ENCODE data around the gene HBA1.
"Not testable (repeated sequence)": the region's sequence is repeated elsewhere in the genome, so short reads cannot be mapped to it uniquely, and the experiment has no call there.

The HBA1 gene

DNA sequence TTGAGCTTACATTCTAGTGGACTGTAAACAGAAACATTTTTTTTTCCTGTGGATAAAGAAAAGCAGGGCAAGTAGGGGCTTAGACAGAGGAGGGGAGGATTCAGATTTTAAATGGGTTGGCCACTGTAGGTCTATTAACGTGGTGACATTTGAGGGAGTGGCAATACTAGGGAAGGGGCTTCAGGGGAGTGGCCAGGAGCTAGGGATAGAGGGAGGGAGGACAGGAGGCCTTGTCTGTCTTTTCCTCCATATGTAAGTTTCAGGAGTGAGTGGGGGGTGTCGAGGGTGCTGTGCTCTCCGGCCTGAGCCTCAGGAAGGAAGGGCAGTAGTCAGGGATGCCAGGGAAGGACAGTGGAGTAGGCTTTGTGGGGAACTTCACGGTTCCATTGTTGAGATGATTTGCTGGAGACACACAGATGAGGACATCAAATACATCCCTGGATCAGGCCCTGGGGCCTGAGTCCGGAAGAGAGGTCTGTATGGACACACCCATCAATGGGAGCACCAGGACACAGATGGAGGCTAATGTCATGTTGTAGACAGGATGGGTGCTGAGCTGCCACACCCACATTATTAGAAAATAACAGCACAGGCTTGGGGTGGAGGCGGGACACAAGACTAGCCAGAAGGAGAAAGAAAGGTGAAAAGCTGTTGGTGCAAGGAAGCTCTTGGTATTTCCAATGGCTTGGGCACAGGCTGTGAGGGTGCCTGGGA lies 17.2 kb upstream of the HBA1 start:
- no peak for DNase-seq (ENCODE audit: low read depth in 3 of 3)

DNA sequence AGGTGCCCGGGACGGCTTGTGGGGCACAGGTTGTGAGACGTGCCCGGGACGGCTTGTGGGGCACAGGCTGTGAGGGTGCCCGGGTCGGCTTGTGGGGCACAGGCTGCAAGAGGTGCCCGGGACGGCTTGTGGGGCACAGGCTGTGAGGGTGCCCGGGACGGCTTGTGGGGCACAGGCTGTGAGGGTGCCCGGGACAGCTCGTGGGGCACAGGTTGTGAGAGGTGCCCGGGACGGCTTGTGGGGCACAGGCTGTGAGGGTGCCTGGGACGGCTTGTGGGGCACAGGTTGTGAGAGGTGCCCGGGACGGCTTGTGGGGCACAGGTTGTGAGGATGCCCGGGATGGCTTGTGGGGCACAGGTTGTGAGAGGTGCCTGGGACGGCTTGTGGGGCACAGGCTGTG lies 16.2 kb upstream of the HBA1 start:
- not testable (repeated sequence) for DNase-seq (ENCODE audit: low read depth in 3 of 3)

DNA sequence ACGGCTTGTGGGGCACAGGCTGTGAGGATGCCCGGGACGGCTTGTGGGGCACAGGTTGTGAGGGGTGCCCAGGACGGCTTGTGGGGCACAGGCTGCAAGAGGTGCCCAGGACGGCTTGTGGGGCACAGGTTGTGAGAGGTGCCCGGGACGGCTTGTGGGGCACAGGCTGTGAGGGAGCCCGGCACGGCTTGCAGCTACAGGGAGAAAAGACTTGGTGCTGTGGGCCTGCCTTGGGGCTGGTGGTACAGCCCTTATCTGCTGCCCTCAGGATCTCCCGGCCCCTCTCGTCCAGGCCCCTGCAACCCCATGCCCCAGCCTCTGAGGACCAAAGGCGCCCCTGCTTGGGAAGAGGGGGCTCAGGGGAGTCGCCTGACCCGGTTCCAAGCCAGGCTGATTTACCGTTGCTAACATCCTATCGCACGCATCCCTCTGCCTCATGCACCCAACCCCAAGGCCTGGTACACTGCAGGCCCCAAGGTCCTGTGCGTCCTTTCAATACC lies 15.7 kb upstream of the HBA1 start:
- DNase-seq (ENCODE audit: low read depth in 3 of 3): no peak

- DNase-seq (ENCODE audit: low read depth in 3 of 3): no peak
Observed at GRCh38 chr16:162271-162991, 14.0 kb upstream of the HBA1 start.

DNA sequence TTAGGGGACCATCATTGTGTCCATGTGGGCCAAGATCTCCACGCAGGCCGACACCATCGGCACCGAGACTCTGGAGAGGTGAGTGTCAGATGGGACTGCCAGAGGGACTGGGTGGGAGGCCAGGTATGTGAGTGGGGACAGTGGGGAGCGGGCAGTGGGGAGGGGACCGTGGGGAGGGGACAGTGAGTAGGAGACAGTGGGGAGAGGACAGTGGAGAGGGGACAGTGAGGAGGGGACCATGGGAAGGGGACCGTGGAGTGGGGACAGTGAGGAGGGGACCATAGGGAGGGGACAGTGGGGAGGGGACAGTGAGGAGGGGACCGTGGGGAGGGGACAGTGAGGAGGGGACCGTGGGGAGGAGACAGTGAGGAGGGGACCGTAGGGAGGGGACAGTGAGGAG lies 13.3 kb upstream of the HBA1 start:
- not testable (repeated sequence) for DNase-seq (ENCODE audit: low read depth in 3 of 3)

DNA sequence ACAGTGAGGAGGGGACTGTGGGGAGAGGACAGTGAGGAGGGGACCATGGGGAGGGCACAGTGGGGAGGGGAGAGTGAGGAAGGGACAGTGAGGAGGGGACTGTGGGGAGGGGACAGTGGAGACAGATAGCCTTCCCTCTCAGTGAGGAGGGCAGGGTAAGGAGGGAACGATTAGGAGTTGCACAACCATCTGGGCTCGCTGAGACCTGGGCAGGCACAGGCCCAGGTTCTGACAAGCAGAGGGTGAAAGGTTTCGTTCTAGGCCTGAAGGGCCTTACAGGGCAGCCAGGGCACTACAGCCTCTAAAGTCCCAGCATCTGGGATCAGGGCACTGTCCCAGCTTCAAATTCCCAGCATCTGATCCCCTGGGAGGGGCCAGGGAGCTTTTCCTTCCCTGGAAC lies 12.8 kb upstream of the HBA1 start:
- DNase-seq (ENCODE audit: low read depth in 3 of 3): not testable (repeated sequence)

GRCh38 chr16:164134-164823 lies 12.2 kb upstream of the HBA1 start:
- not testable (repeated sequence) for DNase-seq (ENCODE audit: low read depth in 3 of 3)

- DNase-seq (ENCODE audit: low read depth in 3 of 3): no peak
Observed at GRCh38 chr16:164827-165538, 11.5 kb upstream of the HBA1 start.

- no peak for DNase-seq (ENCODE audit: low read depth in 3 of 3)
Observed at GRCh38 chr16:165539-166374, 10.7 kb upstream of the HBA1 start, which contains the start of gene HBM. Gene HBM, plus strand, starts transcription at chr16:165978. Its CDS starts 20 bp downstream, at chr16:165998.

DNA sequence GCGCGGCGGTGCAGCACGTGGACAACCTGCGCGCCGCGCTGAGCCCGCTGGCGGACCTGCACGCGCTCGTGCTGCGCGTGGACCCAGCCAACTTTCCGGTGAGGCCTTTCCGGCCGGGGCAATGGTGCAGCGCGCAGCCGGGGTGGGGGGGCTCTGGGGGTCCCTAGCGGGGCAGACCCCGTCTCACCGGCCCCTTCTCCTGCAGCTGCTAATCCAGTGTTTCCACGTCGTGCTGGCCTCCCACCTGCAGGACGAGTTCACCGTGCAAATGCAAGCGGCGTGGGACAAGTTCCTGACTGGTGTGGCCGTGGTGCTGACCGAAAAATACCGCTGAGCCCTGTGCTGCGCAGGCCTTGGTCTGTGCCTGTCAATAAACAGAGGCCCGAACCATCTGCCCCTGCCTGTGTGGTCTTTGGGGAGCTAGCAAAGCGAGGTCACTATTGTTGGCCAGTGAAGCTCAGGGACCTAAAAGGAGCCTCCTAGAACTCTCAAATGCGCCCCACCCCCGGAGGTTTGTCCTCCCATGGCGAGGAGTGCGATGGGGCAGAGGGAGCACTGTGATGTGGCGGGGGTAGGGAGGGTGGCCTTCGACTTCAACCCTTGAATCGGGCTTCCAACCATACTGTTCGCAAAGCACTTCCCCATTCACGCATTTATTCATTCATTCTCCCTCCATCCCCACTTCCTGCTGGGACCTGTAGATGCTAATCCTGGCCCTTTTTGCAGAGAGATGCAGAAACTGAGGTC lies 9.9 kb upstream of the HBA1 start:
- no peak for DNase-seq (ENCODE audit: low read depth in 3 of 3)

- DNase-seq (ENCODE audit: low read depth in 3 of 3): no peak
Observed at GRCh38 chr16:167122-167690, 9.3 kb upstream of the HBA1 start.

- DNase-seq (ENCODE audit: low read depth in 3 of 3): no peak
Observed at GRCh38 chr16:168424-168823, 8.1 kb upstream of the HBA1 start.

- DNase-seq (ENCODE audit: low read depth in 3 of 3): no peak
Observed at GRCh38 chr16:169014-169413, 7.5 kb upstream of the HBA1 start.

- not testable (repeated sequence) for DNase-seq (ENCODE audit: low read depth in 3 of 3)
Observed at GRCh38 chr16:170088-170507, 6.4 kb upstream of the HBA1 start.

DNA sequence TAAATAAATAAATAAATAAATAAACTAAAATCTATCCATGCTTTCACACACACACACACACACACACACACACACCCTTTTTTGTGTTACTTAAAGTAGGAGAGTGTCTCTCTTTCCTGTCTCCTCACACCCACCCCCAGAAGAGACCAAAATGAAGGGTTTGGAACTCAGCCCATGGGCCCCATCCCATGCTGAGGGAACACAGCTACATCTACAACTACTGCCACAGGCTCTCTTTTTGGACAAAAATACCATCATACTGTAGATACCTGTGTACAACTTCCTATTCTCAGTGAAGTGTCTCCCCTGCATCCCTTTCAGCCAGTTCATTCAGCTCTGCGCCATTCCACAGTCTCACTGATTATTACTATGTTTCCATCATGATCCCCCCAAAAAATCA lies 5.7 kb upstream of the HBA1 start:
- DNase-seq (ENCODE audit: low read depth in 3 of 3): no peak

GRCh38 chr16:172374-172941 lies 4.0 kb upstream of the HBA1 start, which contains the start of gene HBA2:
Gene HBA2, plus strand, starts transcription at chr16:172876. Its CDS starts 37 bp downstream, at chr16:172913.
- DNase-seq (ENCODE audit: low read depth in 3 of 3): not testable (repeated sequence)

DNA sequence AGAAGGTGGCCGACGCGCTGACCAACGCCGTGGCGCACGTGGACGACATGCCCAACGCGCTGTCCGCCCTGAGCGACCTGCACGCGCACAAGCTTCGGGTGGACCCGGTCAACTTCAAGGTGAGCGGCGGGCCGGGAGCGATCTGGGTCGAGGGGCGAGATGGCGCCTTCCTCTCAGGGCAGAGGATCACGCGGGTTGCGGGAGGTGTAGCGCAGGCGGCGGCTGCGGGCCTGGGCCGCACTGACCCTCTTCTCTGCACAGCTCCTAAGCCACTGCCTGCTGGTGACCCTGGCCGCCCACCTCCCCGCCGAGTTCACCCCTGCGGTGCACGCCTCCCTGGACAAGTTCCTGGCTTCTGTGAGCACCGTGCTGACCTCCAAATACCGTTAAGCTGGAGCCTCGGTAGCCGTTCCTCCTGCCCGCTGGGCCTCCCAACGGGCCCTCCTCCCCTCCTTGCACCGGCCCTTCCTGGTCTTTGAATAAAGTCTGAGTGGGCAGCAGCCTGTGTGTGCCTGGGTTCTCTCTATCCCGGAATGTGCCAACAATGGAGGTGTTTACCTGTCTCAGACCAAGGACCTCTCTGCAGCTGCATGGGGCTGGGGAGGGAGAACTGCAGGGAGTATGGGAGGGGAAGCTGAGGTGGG lies 3.1 kb upstream of the HBA1 start:
- DNase-seq (ENCODE audit: low read depth in 3 of 3): not testable (repeated sequence)

GRCh38 chr16:173928-174769 lies 2.3 kb upstream of the HBA1 start:
- not testable (repeated sequence) for DNase-seq (ENCODE audit: low read depth in 3 of 3)

Measured in stimulated activated CD4-positive, alpha-beta T cell treated with anti-CD3 and anti-CD28 coated beads, TNF-alpha, amount 100 ng/mL, for 48 hours (primary cell).